IMR-90 (cell line): ENCODE results near the gene CYP4A11.

Source experiments
- CEBPB ChIP-seq: IDR thresholded peaks from 2 replicates; pipeline ENCODE4 v1.6.1; 2012; ENCODE audit warnings: low read depth, low read length, improper control_type of control experiment
- FOS ChIP-seq: fragments of 150-350 bp; IDR thresholded peaks from 2 replicates; pipeline ENCODE4 v1.6.1; 2016; ENCODE audit warnings: low read depth, low read length
- MAZ ChIP-seq: IDR thresholded peaks from 2 replicates; pipeline ENCODE4 v1.6.1; 2012; ENCODE audit warnings: low read depth, mild to moderate bottlenecking, low read length, improper control_type of control experiment, moderate library complexity, borderline replicate concordance
- NFE2L2 ChIP-seq: fragments of 150-350 bp; IDR thresholded peaks from 2 replicates; pipeline ENCODE4 v1.6.1; 2016; ENCODE audit warnings: low read depth, mild to moderate bottlenecking, low read length
- POLR2A ChIP-seq: IDR thresholded peaks from 2 replicates; pipeline ENCODE4 v1.6.1; 2012; ENCODE audit warnings: mild to moderate bottlenecking, low read depth, low read length
- SMC3 ChIP-seq: fragments of 150-350 bp; IDR thresholded peaks from 2 replicates; pipeline ENCODE4 v1.6.1; 2016; ENCODE audit warnings: low read depth, mild to moderate bottlenecking, antibody characterized with exemption, low read length, moderate library complexity
- USF2 ChIP-seq: fragments of 150-350 bp; IDR thresholded peaks from 2 replicates; pipeline ENCODE4 v1.6.1; 2017; ENCODE audit warnings: mild to moderate bottlenecking, antibody characterized with exemption, low read length, low read depth
- TF ChIP-seq, protein P1 (sequence below): conservative IDR thresholded peaks from 2 replicates; pipeline ENCODE4 v1.5.1; 2012; ENCODE audit warnings: mild to moderate bottlenecking, low read depth, low read length, improper control_type of control experiment

DNA sequence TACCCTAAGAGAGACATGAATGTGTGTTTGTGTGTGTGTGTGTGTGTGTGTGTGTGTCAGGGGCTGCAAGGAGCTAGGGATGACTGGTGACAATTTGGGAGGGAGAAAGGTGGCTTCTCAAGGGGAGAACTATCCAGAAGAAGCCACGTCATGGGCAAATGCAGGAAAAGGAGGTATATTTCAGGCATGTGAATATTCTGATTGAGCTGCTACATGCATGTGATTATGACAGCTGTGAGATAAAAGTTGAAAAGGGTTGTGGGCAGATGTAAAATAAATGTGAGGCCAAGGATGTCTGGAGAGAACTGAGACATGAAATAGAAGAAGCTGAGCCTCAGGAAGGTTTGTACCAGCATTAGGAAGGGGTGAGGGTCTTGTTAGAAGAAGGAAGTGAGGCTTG, 4.5 kb downstream of the CYP4A11 start:
- TF ChIP-seq POLR2A (no peak), CEBPB (no peak), NFE2L2 (no peak), USF2 (no peak), FOS (no peak), MAZ (no peak), SMC3 (no peak)
- TF ChIP-seq, protein P1, sequence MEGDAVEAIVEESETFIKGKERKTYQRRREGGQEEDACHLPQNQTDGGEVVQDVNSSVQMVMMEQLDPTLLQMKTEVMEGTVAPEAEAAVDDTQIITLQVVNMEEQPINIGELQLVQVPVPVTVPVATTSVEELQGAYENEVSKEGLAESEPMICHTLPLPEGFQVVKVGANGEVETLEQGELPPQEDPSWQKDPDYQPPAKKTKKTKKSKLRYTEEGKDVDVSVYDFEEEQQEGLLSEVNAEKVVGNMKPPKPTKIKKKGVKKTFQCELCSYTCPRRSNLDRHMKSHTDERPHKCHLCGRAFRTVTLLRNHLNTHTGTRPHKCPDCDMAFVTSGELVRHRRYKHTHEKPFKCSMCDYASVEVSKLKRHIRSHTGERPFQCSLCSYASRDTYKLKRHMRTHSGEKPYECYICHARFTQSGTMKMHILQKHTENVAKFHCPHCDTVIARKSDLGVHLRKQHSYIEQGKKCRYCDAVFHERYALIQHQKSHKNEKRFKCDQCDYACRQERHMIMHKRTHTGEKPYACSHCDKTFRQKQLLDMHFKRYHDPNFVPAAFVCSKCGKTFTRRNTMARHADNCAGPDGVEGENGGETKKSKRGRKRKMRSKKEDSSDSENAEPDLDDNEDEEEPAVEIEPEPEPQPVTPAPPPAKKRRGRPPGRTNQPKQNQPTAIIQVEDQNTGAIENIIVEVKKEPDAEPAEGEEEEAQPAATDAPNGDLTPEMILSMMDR, result no peak
